SK-N-SH (cell line): Measurements from ENCODE around the gene GJB3. TPM values are rescaled to one million over a fixed set of nuclear protein-coding genes. Genes with fewer than 3 reads are reported as not detected.
"Not testable (repeated sequence)": the region's sequence is repeated elsewhere in the genome, so short reads cannot be mapped to it uniquely, and the experiment has no call there.

ENCODE experiments used
- CTCF ChIA-PET: fragments of 300-600, 350-600 bp; formaldehyde crosslinking; extraction: SDS; loops from one replicate; lab custom pipeline; 2021; lab: Yijun Ruan, JAX
- POLR2A ChIA-PET: fragments of 350-600 bp; sonication (Branson Sonifier 250); formaldehyde crosslinking; extraction: SDS; loops from one replicate; lab custom pipeline; 2020; ENCODE audit warnings: antibody characterized with exemption, inconsistent platforms; lab: Yijun Ruan, JAX
- DNase-seq: peaks from one replicate; pipeline ENCODE4 v3.0.0; 2012
- H2AFZ ChIP-seq: fragments of 200-600 bp; sonication (generic); 2 replicates; pipeline ENCODE4 v1.8.1; 2016; ENCODE audit warnings: antibody characterized with exemption, mild to moderate bottlenecking, low read depth
- H3F3A ChIP-seq: fragments of 200-600 bp; sonication (generic); replicated peaks from 2 replicates; pipeline ENCODE3; 2016; ENCODE audit warnings: antibody characterized with exemption, mild to moderate bottlenecking; ENCODE audit not compliant: insufficient read depth
- H3K27ac ChIP-seq, 2 experiments: fragments of 200-500 bp in 1 of 2; fragments of 200-600 bp in 1 of 2; sonication (Bioruptor generic) in 1 of 2; sonication (generic), shearing (Covaris generic) in 1 of 2; 2 replicates each; pipeline versions ENCODE4 v1.5.1 to v1.6.1; 2014 to 2016; ENCODE audit warnings: low read depth in 2 of 2, inconsistent platforms in 1 of 2, low read length in 1 of 2, mild to moderate bottlenecking in 1 of 2, mixed read lengths in 1 of 2
- H3K27me3 ChIP-seq: fragments of 200-600 bp; sonication (generic), shearing (Covaris generic); 2 replicates; pipeline ENCODE4 v1.6.1; 2016; ENCODE audit warnings: mixed run types; ENCODE audit not compliant: insufficient read depth
- H3K36me3 ChIP-seq, 2 experiments: fragments of 200-500 bp in 1 of 2; fragments of 200-600 bp in 1 of 2; sonication (Bioruptor generic) in 1 of 2; sonication (generic) in 1 of 2; replicated peaks in 1 of 2; 2 replicates each; pipeline versions ENCODE3 to v1.5.1; 2014 to 2016; ENCODE audit warnings: low read length in 1 of 2, mild to moderate bottlenecking in 1 of 2; ENCODE audit not compliant: insufficient read depth in 2 of 2, control insufficient read depth in 1 of 2
- H3K4me1 ChIP-seq, 2 experiments: fragments of 200-500 bp in 1 of 2; fragments of 200-600 bp in 1 of 2; sonication (Bioruptor generic) in 1 of 2; sonication (generic), shearing (Covaris generic) in 1 of 2; 2 replicates each; pipeline versions ENCODE4 v1.5.1 to v1.6.1; 2014 to 2016; ENCODE audit warnings: low read depth in 1 of 2, low read length in 1 of 2, mixed run types in 1 of 2; ENCODE audit not compliant: insufficient read depth in 2 of 2, control insufficient read depth in 1 of 2
- H3K4me2 ChIP-seq: fragments of 200-600 bp; sonication (generic), shearing (Covaris generic); 2 replicates; pipeline ENCODE4 v1.6.1; 2017; ENCODE audit warnings: mixed run types
- H3K4me3 ChIP-seq, 2 experiments: fragments of 200-500 bp in 1 of 2; fragments of 200-600 bp in 1 of 2; sonication (Bioruptor generic) in 1 of 2; sonication (generic), shearing (Covaris generic) in 1 of 2; 2 replicates each; pipeline versions ENCODE4 v1.5.1 to v1.8.1; 2014 to 2016; ENCODE audit warnings: low read depth in 2 of 2, inconsistent platforms in 1 of 2, low read length in 1 of 2, mild to moderate bottlenecking in 1 of 2, mixed read lengths in 1 of 2, moderate library complexity in 1 of 2
- H3K79me2 ChIP-seq: fragments of 200-600 bp; sonication (generic); 2 replicates; pipeline ENCODE4 v1.8.1; 2017; ENCODE audit warnings: mild to moderate bottlenecking; ENCODE audit not compliant: insufficient read depth
- H3K9ac ChIP-seq: fragments of 200-600 bp; sonication (generic); 2 replicates; pipeline ENCODE4 v1.6.1; 2017; ENCODE audit warnings: mixed run types
- H3K9me2 ChIP-seq: fragments of 200-600 bp; sonication (generic); 2 replicates; pipeline ENCODE4 v1.6.1; 2017; ENCODE audit warnings: mixed run types
- H3K9me3 ChIP-seq: fragments of 200-600 bp; sonication (generic); 2 replicates; pipeline ENCODE4 v1.6.1; 2017; ENCODE audit warnings: mixed run types, mild to moderate bottlenecking, moderate library complexity
- H4K20me1 ChIP-seq: fragments of 200-600 bp; sonication (generic); 2 replicates; pipeline ENCODE4 v1.6.1; 2017; ENCODE audit warnings: mild to moderate bottlenecking, mixed run types; ENCODE audit not compliant: insufficient read depth
- EZH2phosphoT487 ChIP-seq: fragments of 200-600 bp; sonication (generic); IDR thresholded peaks from 2 replicates; pipeline ENCODE4 v1.6.1; 2017; ENCODE audit warnings: low read depth, mixed run types, mild to moderate bottlenecking, antibody characterized with exemption, moderate library complexity, borderline replicate concordance
- RFX5 ChIP-seq: IDR thresholded peaks from 2 replicates; pipeline ENCODE4 v1.6.1; 2012; ENCODE audit warnings: mild to moderate bottlenecking, improper control_type of control experiment, low read length
- TAF1 ChIP-seq: IDR thresholded peaks from 2 replicates; pipeline ENCODE4 v1.6.1; 2012; ENCODE audit warnings: low read depth, mild to moderate bottlenecking, low read length, moderate library complexity, borderline replicate concordance
- ZBTB33 ChIP-seq: IDR thresholded peaks from 2 replicates; pipeline ENCODE4 v1.4.0; 2012; ENCODE audit warnings: low read depth, borderline replicate concordance
- WGBS: methylation state at CpG from one replicate; pipeline ENCODE4 v1.1.6; 2017; ENCODE audit warnings: low lambda C conversion rate; 5-methylcytosine and 5-hydroxymethylcytosine counted together
- polyA plus RNA-seq, 3 experiments: library from polyadenylated mRNA; depleted of rRNA; stranded (reverse); fragments of >200 nt; gene quantifications; 2 replicates each; pipeline ENCODE4 v1.2.3, GENCODE V29; 2012

GJB3 gene
- polyA plus RNA-seq, 1 of the 3 experiments (the other 2 are of a cell fraction): not detected

DNA sequence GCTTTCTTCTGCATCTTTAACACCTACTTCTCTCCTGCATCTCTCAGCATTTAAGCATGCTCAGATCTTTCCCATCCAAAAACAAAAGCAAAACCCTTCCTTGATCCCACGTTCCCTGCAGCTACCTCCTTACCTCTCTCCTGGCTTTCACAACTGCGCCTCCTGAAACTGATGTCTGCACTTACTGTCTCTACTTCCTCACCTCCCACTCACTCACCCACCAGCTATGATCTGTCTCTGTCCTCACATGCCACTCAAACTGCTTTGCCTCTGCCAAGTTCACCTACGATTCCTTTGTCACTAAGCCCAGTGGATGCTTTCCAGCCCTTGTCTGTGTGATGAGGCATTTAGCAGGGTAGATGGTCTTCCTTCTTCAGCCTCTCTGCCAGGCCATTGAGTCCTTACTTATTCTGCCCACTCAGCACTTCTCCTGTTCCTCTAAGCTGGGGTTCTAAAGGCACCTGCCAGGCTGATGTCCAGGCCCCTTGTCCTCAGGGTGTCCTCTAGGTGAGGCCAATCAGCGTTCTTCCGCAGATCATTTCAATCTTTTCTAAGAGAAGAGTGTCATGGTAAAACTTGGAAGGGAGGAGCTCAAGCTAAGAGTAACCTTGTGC lies 10.0 kb upstream of the GJB3 start:
- 51% methylated on average over 5 of the region's 5 CpGs for WGBS
- Histone ChIP-seq H3K27ac (no peak overlapping the region), H3K4me3 (no peak overlapping the region), H3K4me2 (no peak overlapping the region), H3K9me2 (no peaks in the 10 kb centered on the region), H2AFZ (no peak overlapping the region), H3K9me3 (no peaks in the 10 kb centered on the region), H3K36me3 (no peaks in the 10 kb centered on the region), H3K79me2 (no peaks in the 10 kb centered on the region), H3K4me1 (peaks cover 0 to 6% of the 10 kb centered on the region in 2 experiments; a peak in 1 of 4 replicates), H3F3A (no peaks in the 10 kb centered on the region), H4K20me1 (no peaks in the 10 kb centered on the region), H3K27me3 (no peaks in the 10 kb centered on the region; the same call in 1 of the 2 replicates), H3K9ac (no peak overlapping the region)
- CTCF ChIA-PET: interaction anchor here (0.8 to 2.2 kb wide), 4 partner anchors 16 to 82 kb away, joined by 4 to 7 read pairs (median 5); no protein-coding TSS in a partner anchor
- no peak for TF ChIP-seq EZH2phosphoT487
- no peak for DNase-seq
- POLR2A ChIA-PET: no interaction called here

DNA sequence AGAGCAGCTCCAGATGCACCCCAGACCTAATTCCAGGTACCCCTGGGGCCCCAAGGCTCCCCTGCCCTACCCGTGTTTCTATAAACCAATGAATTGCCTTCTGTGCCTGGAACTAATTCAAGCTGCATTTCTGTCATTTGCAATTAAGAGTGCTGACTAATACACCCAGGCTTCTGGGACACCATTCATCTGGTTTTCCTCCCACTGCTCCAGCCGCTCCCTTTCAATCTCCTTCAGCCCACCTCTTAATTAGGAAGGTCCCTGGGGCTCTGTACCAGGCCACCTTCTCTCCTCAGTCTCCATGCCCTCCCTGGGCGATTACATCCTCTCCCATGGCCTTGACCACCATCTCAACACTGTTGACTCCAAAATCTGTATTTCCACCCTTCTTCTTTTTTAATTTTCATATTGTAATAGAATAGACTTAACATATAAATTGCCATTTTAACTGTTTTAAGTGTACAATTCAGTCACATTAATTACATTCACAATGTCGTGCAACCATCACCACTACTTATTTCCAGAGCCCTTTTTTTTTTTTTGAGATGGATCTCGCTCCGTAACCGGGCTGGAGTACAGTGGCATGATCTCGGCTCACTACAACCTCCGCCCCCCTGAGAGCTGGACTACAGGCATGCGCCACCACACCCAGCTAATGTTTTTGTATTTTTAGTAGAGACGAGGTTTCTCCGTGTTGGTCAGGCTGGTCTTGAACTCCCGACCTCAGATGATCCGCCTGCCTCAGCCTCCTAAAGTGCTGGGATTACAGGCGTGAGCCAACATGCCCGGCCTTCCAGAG lies 9.2 kb upstream of the GJB3 start:
- H3K36me3 ChIP-seq: no peaks in the 10 kb centered on the region
- H3K79me2 ChIP-seq: no peaks in the 10 kb centered on the region
- DNase-seq: no peak
- H3F3A ChIP-seq: no peaks in the 10 kb centered on the region
- no peaks in the 10 kb centered on the region; the same call in 1 of the 2 replicates for H3K27me3 ChIP-seq
- no peak overlapping the region for H3K27ac ChIP-seq
- no peak overlapping the region for H3K9ac ChIP-seq
- H3K9me3 ChIP-seq: no peaks in the 10 kb centered on the region
- H3K9me2 ChIP-seq: no peaks in the 10 kb centered on the region
- TF ChIP-seq ZBTB33 (no peak), TAF1 (no peak), RFX5 (no peak)
- TF ChIP-seq, all 33 proteins: peak for 0
- Histone ChIP-seq H4K20me1 (no peaks in the 10 kb centered on the region), H3K4me1 (peaks cover 0 to 6% of the 10 kb centered on the region in 2 experiments; a peak in 1 of 4 replicates), H3K4me3 (no peak overlapping the region), H3K4me2 (no peak overlapping the region), H2AFZ (no peak overlapping the region)
- ChIA-PET CTCF (interaction anchor here (0.7 to 2.2 kb wide), 5 partner anchors 9 to 81 kb away, joined by 3 to 7 read pairs (median 4); partner anchors contain the start of gene GJB3), POLR2A (no interaction called here)
- WGBS: 52% methylated on average over 16 of the region's 16 CpGs

- H3F3A ChIP-seq, H3K4me1 ChIP-seq, POLR2A ChIA-PET, H3K27ac ChIP-seq, H4K20me1 ChIP-seq, H3K9me2 ChIP-seq, H2AFZ ChIP-seq, H3K27me3 ChIP-seq, H3K4me2 ChIP-seq, H3K4me3 ChIP-seq, H3K9me3 ChIP-seq, H3K79me2 ChIP-seq, DNase-seq, H3K9ac ChIP-seq, H3K36me3 ChIP-seq: not testable (repeated sequence)
- WGBS: 64% methylated on average over 4 of the region's 4 CpGs
- CTCF ChIA-PET: interaction anchor here (1.6 to 1.8 kb wide), 2 partner anchors 13 to 80 kb away, joined by 4 to 7 read pairs; no protein-coding TSS in a partner anchor
These were observed 7.9 kb upstream of the GJB3 start for GRCh38 chr1:34773114-34773513.
